DMS 273 (cell line): ENCODE measurements around the gene SH2D7.
A peak's percentile ranks its signal among the peaks of the same experiment; 100 is the strongest.

Experiments
- DNase-seq: peaks from one replicate; lab custom pipeline; 2025; ENCODE audit not compliant: unreplicated experiment; lab: John Stamatoyannopoulos, UW

The SH2D7 gene

DNA sequence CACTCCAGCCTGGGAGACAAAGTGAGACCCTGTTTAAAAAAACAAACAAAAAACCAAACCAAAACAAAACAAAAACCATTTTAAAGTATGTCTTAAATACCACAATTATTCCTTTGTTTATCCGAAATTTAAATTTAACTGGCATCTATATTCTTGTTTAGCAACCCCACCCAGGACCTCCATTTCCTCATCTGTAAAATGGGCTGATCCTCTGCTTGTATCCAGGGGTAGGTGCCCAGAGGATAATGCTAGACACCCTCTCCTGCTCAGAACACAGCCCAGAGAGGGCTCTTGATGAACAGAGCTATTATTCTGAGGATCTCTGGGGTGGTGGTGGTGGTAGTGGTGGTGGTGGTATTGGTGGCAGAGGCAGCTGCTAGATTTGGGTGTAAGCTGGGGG is 9.8 kb downstream of the SH2D7 start:
- no peak for DNase-seq

GRCh38 chr15:78102741-78103140 is 10.4 kb downstream of the SH2D7 start:
- no peak for DNase-seq

GRCh38 chr15:78103406-78104118 is 11.2 kb downstream of the SH2D7 start:
- no peak for DNase-seq

DNA sequence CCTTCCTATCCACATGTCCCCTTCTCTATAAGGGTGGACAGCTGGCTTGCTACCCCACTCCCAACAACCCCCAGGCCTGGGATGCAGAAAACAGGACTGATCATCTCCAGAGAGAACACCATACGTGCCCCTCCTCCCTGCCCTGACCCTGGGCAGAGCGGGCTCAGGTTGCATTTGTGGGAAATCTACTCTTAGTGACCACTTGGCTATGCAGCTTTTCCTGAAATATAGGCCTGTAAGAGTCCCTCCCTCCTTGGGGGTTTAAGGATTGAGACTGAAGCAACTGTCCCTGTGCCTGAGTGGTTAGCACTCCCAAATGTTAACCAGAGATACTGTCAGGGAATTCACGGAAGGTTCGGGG is 11.7 kb downstream of the SH2D7 start:
- no peak for DNase-seq

DNA sequence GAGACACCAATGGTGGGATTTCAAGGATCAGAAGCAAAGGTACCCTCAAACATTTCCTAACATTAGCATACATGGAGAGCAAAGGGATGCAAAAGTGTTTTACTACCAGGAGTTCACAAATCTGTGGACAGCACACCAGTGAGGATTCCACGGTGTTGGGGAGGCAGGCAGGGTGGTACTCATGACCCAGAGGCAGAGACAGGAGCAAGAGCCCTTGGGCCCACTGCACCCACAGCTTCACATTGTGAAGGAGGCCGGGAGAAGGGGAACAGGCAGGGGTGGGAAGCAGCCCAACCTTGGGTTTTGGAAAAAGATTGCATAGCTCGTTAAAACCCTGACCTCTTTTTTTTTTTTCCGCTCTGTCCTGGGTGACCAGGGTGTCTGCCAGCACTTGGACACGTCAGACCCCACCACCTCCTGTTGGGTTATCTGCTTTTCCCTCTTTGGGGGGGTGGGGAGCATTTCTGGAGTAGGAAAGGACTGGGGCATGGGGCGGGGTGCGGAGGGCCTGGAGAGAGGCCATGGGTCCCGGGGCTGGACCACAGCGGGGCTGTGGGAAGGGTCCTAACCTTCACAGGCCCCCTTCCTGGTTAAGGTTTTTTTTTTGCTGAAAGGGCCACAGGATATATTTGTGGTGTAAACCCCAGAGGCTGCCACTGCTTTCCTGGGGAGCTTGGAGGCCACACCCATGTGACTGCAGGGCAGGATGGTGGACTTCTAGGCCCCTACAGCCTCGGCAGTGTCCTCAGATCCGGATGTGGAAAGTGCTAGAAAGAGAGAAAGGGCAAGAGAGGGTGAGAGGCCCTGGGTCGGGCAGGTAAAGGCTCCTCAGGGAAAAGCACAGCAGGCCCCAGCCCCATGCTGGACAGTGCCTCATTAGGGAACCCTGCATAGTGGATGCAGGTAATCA is 12.5 kb downstream of the SH2D7 start:
- no peak for DNase-seq

DNA sequence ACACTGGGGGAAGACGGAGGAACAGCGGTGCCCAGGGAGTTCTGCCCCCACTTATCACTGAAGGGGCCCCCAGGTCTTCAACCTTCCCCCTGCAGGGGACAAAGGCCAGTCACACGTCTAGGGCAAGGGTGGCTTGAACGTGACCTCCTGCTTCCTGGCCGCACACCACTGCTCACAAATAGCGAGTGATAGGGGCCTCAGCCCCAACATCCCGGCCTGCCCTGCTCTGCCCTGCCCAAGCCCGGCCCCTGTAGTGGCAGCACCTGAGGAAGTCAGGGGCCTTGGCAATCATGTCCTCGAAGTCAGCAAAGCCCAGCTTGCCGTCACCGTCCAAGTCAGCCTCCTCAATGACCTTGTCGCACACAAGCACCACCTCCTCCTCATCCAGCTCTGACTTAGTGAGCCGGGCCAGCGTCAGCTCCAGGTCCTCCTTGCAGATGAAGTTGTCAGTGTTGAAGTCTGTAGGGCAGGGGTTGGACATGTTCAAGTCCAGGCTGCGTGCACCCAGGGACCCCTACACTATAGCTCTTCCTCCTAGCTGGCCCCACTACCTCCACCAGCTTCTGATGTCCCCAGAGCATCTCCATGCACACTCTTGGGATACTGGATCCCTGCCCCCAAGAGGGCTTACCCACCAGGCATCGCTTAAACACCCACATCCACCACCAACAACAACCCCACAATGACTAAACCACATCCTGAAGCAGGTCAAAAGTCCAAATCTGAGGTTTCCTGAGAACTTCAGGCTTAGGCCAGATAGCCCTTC is 13.3 kb downstream of the SH2D7 start:
- no peak for DNase-seq

GRCh38 chr15:78107471-78107870 is 15.1 kb downstream of the SH2D7 start:
- DNase-seq, result no peak

GRCh38 chr15:78108300-78109084 is 16.1 kb downstream of the SH2D7 start:
- peak; percentile 90 for DNase-seq

DNA sequence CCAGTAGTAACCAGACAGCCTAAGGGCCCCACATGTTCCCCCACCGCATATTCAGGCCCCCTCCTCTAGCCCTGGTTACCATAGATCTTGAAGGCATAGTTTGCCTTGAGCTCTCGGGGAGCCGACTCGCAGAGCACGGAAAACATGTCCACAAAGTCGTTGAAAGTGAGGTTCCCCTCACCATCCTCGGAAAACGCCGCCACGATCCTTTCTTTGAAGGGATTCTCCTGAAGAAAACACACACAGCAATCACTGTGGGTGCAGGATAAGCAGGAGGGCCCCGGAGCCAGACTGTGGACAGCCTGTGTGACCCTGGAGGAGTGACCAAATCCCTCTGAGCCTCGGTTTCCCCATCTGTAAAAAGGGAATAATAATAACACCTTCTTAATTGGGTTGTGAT is 16.8 kb downstream of the SH2D7 start:
- DNase-seq, result no peak

- no peak for DNase-seq
These were observed 17.7 kb downstream of the SH2D7 start for GRCh38 chr15:78110096-78110495.

DNA sequence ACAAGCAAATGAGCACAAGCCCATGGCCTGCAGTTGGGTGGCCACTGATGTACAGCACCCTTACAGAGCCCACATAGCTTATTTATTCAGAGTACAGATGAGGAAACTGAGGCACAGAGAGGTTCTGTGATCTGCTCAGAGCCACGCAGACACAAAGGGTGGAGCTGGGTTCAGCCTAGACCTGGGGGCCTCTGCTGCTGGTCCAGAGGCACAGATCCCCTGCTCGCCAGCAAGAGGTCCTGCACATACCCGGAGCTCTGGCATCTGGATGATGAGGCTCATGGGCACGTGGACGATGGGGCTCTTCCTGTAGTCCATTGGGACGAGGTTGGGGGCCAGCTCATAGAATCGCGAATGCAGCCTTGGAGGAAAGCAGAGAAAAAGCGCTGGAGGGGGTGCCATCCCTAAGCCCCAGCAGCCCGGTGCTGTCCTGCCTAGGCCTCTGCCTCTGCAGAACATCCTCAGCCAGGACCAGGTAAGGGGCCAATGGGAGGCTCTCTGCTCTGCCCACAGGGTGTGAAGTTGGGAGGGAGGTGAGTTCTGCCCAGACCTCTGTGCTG is 18.6 kb downstream of the SH2D7 start:
- DNase-seq, result no peak

DNA sequence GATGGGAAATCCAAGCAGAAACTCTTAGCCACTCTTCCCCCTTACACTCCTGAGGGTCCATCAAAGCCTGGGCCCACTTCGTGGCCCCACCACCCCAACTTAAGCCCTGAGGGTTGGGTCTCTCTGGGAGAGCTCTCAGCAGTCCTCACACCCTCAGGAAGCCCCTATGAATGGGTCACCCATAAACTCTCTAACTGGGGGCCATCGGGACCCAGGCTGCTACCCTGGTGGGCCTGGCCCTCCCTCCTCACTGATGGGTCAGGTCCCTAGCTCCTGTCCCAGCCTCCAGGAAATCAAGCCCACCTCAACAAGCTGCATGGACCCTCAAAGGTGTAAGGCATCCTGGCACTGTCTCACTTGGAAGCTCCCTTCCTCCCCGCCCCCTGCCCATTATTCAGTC is 19.4 kb downstream of the SH2D7 start:
- DNase-seq, result no peak

GRCh38 chr15:78112551-78112950 is 20.2 kb downstream of the SH2D7 start:
- DNase-seq, result no peak

DNA sequence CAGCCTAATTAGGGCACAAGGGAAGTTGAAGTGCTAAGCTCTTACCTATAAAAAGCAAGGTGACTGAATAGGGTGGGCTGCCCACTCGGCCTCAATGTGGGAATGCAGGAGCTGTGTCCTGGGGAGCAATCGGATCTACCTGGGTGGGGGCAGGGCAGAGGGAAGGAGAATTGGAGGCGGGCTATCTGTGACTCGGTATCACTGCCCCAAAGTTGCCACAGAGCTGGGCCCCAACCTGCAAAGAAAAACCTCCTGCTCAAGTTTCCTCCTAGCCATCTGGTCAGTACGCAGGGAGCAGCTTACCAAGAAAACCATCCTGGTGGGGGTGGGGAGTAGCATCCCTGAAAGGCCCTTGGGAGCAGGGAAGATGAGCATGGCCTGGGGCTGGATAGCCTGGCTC is 28.2 kb downstream of the SH2D7 start:
- DNase-seq, result peak; percentile 85

GRCh38 chr15:78125267-78125666 is 32.9 kb downstream of the SH2D7 start:
- no peak for DNase-seq

DNA sequence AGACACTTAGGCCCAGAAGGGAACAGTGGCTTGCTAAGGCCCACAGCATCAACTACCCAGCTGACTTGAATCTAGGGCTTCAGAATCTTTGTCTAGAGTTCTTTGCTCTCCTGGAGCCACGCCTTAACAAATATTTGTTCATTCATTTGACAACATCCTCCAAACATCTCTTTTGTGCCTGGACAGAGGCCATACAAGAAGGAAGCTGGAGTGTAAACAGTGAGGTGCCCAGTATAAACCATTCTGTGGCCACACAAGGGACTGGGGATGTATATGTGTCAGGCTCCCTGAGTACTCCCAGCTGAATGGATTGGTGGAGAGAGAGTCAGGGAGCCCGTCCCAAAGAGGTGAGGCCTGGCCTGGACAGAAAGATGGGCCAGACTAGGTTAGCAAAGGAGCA is 35.5 kb downstream of the SH2D7 start:
- no peak for DNase-seq

DNA sequence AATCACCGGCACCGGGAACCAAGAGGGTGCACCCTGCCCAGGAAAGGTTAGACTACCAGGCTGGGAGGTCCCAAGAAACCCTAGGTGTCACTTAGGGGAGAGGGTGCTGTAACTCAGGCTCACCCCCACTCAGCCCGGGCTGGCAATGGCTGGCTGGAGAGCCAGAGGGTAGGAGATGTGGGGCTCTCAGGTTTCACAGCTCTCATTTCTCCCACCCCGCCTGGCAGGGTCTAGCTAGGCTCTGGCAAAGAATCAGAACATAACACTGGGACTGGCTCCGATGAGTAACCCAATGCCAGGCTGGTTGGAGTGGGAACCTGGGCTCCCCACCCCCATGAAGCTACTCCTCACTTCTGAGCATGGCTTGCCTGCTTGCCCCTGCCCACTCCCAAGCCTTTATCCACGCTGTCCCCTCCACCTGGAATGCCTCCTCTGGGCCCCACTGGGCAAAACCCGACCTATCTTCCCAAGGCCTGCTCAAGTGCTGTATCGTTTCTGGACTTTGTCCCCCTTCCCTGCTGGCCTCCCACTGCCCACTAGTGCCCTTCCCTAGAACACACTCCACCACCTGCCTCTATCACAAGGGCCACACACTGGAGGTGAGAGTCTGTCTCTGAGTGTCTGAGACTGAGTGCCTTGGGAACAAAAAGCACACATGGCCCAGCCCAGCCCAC is 36.9 kb downstream of the SH2D7 start:
- DNase-seq, result peak; percentile 91

DNA sequence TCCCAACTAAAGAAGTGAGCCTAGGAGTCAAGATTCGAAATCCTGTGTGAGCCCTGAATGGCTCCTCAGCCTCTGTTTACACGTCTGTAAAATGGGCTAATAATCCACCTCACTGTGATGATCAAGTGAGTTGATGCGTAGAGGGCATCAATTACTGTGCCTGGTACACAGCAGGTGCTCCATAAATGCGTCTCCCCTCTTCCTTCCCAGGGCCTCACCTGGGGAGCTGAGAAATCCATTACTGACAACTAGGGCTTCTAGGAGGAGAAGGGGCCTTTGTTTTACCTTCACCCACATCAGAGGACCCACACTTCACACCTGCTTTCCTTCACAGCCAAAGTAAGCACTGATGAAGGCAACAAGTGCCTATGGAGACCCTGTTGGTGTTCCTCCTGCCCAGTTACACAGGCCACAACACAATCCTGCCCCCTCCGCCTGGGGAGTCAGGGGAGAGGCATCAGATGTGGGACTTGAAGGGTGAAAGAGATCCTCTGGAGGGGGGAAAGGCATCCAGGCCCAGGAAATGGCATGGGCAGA is 37.5 kb downstream of the SH2D7 start:
- peak; percentile 34 for DNase-seq

DNA sequence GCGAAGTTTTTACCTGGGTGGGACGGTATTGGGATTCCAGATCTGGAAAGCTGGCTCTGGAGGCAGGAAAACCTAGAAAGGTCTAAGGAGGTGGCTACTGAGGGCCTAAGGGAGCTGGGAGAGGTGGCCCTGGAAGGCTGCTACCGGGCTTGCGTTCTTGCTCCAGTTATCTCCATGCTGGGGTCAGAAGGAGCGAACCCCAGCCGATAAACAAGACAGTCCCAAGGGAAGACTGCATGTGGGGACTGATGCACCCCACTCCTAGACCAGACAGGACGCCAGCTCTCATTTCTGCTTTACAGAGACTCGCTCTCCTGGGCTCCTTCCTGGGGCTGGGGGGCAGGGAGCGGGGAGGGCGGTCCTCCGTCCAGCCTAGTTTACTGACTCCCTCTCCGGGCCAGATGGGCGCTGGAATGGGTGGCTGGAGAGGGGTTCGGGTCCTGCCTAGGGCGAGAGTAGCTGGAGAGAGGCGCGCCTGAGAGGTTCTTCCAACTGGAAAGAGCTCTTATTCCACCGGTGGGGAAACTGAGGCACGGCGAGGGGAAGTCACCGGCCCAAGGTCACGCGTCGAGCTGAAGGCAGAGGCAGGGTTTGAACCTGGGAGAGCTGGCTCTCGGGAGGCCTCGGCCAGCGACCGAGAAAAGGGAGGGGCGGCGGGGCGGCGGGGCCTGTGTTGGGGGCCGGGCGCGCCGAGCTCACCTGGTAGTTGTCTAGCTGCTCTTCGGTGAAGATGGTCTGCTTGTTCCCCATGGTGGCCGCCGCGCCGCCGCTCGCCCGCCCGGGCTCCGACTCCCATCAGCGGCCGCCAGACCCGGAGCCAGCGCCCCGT is 38.3 kb downstream of the SH2D7 start:
- DNase-seq, result no peak
